Measurements from ENCODE around the gene FILIP1.

GRCh38 chr6:75372884-75373283, 120.7 kb downstream of the FILIP1 start:
- TF ChIP-seq TCF12 (IDR thresholded peaks at IDR 0.05): no peak
- no peak for TF ChIP-seq EP300 (IDR thresholded peaks at IDR 0.05; ENCODE audit: borderline replicate concordance in 1 of 2, low read depth in 1 of 2, low read length in 1 of 2)
- TF ChIP-seq JUND (IDR thresholded peaks at IDR 0.05): no peak
- TF ChIP-seq SIN3A (IDR thresholded peaks at IDR 0.05; ENCODE audit: borderline replicate concordance, low read depth, low read length): no peak
- no peak for TF ChIP-seq CTCF (IDR thresholded peaks at IDR 0.05)
- no peak for TF ChIP-seq RFX5 (IDR thresholded peaks at IDR 0.05; ENCODE audit: low read length)
- TF ChIP-seq FOXJ3 (CRISPR knock-in tag; IDR thresholded peaks at IDR 0.05): no peak
- no peak for TF ChIP-seq YY1 (IDR thresholded peaks at IDR 0.05; ENCODE audit: low read depth)
- no peak for TF ChIP-seq NRF1 (IDR thresholded peaks at IDR 0.05; ENCODE audit: low read depth, low read length)
- TF ChIP-seq POLR2AphosphoS5 (IDR thresholded peaks at IDR 0.05; ENCODE audit: low read depth, low read length): no peak
